Measurements from ENCODE around the gene ZNF367.

ZNF367 gene

DNA sequence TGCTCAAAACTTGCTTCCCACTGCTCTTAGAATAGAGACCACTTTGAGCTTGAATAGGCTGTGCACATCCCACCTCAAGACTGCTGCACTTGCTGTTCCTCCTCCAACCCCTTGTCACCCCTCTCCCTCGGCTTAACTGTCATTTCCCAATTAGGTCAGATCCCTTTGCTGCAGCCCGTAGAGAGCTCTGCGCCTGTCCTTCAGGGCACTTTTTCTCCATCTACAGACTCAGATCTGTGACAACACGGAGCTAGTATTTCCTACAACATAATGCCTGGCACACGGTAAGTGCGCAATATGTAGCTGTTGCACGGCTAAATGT lies 31.3 kb upstream of the ZNF367 start:
- Mint-ChIP-seq H3K27me3 (no peaks in the 10 kb centered on the region), H3K27ac (no peak overlapping the region), H3K36me3 (no peaks in the 10 kb centered on the region), H3K4me1 (peaks cover 10% of the 10 kb centered on the region), H3K9me3 (no peaks in the 10 kb centered on the region), H3K4me3 (peak overlapping the region; percentile 83)
- DNase-seq (ENCODE audit: low spot score in 2 of 2), result no peak
- ATAC-seq (ENCODE audit: low read depth), result peak; percentile 7

DNA sequence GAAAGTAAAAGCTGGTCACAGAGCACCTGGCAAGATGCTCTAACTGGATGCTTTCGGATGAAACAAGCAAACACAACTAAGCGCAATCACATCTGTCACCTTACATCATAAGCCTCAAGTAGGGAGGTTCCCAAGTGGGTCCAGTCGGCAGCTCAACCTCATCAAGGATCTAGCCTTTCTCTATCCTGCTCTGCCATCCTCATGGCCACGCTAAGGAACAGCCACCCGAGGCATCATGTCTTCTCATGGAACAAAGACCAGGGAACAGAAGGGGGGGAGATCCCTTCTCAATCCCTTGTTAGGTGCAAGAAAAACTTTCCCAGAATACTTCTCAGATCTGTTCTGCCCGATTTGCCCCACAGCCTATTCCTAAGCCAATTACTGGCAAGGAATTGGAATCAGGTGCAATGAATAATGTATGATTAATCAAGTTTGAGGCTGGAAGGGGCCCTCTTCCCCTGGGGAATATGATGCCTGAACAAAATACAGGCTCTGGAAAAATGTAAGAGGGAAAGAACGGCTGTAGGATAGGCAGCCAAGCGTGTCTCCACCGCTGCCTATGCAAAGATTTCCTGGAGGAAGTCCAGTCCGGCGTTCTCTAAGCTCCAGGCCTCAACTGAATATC lies 30.5 kb upstream of the ZNF367 start:
- DNase-seq (ENCODE audit: low spot score in 2 of 2) (no peak), ATAC-seq (ENCODE audit: low read depth) (no peak)
- H3K27ac Mint-ChIP-seq, result no peak overlapping the region
- H3K4me1 Mint-ChIP-seq, result peaks cover 9% of the 10 kb centered on the region
- no peaks in the 10 kb centered on the region for H3K9me3 Mint-ChIP-seq
- H3K36me3 Mint-ChIP-seq, result no peaks in the 10 kb centered on the region
- H3K27me3 Mint-ChIP-seq, result no peaks in the 10 kb centered on the region
- H3K4me3 Mint-ChIP-seq, result no peak overlapping the region

DNA sequence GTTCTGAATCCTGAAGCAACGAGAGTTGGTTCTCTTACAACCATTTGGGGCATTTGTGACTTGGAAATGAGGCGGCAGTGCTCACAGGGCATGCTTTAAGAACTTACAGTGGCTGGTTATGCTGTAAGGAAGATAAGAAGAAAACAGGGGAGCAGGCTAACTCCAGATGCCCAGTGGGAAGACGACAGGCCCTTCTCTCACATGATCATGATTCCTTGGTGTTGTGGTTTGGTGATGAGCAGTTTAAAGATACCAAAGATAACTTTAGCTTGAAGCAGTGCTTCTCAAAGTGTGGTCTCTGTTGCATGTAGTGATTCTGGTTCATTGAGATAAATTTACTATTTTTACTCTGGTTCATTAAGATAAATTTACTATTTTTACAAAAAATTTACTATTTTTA lies 29.2 kb upstream of the ZNF367 start:
- ATAC-seq (ENCODE audit: low read depth) (no peak), DNase-seq (ENCODE audit: low spot score in 2 of 2) (no peak)
- no peak overlapping the region for H3K27ac Mint-ChIP-seq
- H3K36me3 Mint-ChIP-seq, result no peaks in the 10 kb centered on the region
- H3K4me3 Mint-ChIP-seq, result no peak overlapping the region
- H3K9me3 Mint-ChIP-seq, result no peaks in the 10 kb centered on the region
- H3K4me1 Mint-ChIP-seq, result peaks cover 8% of the 10 kb centered on the region
- H3K27me3 Mint-ChIP-seq, result no peaks in the 10 kb centered on the region

DNA sequence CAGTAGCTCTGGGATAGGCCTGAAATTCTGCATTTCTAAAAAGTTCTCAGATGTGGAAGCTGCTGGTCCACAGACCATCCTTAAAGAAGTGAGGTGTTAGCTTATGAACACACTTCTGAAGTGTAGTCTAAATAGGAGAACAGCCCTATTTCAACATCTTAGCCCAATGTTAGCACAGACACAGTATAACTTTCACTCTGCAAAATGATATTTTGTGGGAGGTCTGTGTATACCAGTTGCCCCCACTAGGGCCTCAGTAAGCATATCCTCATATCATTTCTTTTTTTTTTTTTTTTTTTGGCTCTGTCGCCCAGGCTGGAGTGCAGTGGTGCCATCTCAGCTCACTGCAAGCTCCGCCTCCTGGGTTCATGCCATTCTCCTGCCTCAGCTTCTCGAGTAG lies 24.3 kb upstream of the ZNF367 start:
- DNase-seq (ENCODE audit: low spot score in 2 of 2) (no peak), ATAC-seq (ENCODE audit: low read depth) (peak; percentile 72)
- Mint-ChIP-seq H3K4me1 (no peaks in the 10 kb centered on the region), H3K4me3 (no peak overlapping the region), H3K9me3 (no peaks in the 10 kb centered on the region), H3K27ac (no peak overlapping the region), H3K36me3 (no peaks in the 10 kb centered on the region), H3K27me3 (no peaks in the 10 kb centered on the region)

DNA sequence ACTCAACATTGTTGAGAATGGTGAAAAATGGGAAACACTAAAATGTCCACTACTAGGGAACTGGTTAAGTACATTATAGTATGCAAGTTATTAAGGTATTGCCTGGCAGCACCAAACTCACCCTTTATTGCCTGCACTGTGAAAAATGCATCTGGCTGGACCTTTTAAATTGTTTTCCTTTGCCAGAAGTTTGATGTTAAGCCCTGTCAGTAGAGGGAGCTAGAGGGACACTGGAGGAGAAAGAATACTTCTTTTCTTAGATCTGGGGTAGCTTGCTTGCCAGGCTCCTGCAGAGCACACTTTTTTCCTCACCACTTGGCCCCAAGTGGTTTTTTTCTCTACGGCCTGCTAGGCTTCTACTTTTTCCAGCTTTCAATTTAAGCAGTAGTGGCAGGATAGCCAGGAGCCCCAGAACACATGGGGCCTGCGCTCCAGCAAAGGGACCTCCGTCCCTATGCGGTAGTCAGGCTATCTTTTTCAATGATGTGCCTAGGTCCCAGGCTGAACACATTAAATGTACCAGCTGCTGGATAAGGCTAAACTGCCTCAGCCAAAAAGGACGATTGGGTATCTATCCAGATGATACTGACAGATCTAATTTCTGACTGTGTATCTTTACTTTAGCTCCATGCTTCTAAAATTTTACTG lies 23.8 kb upstream of the ZNF367 start:
- peak in 1 of 2 donors; percentile 12 for DNase-seq (ENCODE audit: low spot score in 2 of 2)
- no peaks in the 10 kb centered on the region for H3K4me1 Mint-ChIP-seq
- no peak overlapping the region for H3K4me3 Mint-ChIP-seq
- H3K27me3 Mint-ChIP-seq, result no peaks in the 10 kb centered on the region
- no peak overlapping the region for H3K27ac Mint-ChIP-seq
- no peaks in the 10 kb centered on the region for H3K36me3 Mint-ChIP-seq
- no peak for ATAC-seq (ENCODE audit: low read depth)
- no peaks in the 10 kb centered on the region for H3K9me3 Mint-ChIP-seq

DNA sequence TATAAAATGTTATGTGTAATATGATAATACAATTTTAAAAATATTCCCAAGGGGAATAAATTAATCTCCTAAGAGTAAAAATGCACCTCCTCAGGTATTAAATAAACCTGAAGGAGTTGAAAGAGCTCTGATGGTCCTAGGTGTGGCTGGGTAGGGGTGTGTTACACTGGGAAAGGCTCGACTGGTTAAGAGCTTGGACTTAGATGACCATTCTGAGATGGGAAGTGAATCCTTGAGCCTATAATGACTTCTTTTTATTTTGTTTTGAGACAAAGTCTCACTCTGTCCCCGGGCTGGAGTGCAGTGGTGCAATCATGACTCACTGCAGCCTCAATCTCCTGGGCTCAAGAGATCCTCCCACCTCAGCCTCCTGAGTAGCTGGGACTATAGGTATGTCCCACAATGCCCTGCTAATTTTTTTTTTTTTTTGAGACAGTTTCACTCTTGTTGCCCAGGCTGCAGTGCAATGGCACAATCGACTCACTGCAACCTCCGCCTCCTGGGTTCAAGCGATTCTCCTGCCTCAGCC lies 22.6 kb upstream of the ZNF367 start:
- H3K4me3 Mint-ChIP-seq, result no peak overlapping the region
- no peaks in the 10 kb centered on the region for H3K27me3 Mint-ChIP-seq
- H3K4me1 Mint-ChIP-seq, result no peaks in the 10 kb centered on the region
- H3K27ac Mint-ChIP-seq, result no peak overlapping the region
- DNase-seq (ENCODE audit: low spot score in 2 of 2), result no peak
- H3K36me3 Mint-ChIP-seq, result no peaks in the 10 kb centered on the region
- no peaks in the 10 kb centered on the region for H3K9me3 Mint-ChIP-seq
- ATAC-seq (ENCODE audit: low read depth), result no peak

DNA sequence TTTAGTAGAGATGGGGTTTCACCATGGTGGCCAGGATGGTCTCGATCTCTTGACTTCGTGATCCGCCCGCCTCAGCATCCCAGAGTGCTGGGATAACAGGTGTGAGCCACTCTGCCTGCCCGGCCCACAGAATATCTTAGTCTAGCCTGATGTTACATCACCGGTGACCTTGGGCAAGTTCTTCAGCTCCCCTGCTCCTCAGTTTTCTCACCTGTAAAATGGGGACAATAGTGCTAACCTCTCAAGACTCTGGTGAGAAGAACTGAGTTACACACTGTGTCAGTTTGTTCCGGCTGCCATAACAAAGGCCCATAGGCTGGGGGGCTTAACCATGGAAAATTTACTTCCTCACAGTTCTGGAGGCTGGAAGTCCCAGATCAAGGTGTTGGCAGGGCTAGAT lies 19.3 kb upstream of the ZNF367 start:
- ATAC-seq (ENCODE audit: low read depth) (no peak), DNase-seq (ENCODE audit: low spot score in 2 of 2) (no peak)
- Mint-ChIP-seq H3K9me3 (no peaks in the 10 kb centered on the region), H3K4me1 (no peaks in the 10 kb centered on the region), H3K27ac (no peak overlapping the region), H3K36me3 (no peaks in the 10 kb centered on the region), H3K27me3 (no peaks in the 10 kb centered on the region), H3K4me3 (no peak overlapping the region)

DNA sequence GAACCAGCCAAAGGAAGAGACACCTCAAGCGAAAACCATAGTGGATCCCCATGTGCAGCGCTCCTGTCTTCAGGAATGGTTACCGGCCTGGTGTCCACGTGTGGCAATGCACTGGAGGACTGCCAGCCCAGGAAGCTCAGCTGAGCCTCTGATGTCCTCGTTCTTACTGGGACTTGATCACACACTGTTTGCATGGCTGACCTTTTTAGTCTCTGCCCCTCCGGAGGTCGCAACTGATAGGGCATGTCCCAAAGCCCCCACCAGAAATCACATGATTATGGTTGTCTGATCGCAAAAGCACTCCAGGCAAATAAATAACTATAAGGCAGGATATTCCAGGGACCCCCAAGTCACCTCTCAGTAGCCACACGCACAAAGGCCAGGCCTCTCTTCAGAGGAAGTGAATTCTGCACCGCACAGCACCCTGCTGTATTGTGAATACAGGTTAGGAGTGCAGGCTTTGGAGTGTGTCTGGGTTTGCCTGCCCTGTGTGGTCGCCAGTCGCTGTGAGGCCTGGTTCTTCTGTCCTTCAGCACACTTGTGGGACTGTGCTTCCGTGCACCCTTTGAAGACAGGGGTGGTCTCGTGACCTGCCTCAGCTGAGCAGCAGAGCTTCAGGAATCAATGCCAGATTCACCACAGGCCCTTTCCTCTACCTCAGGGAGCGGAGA lies 18.4 kb upstream of the ZNF367 start:
- Mint-ChIP-seq H3K4me3 (no peak overlapping the region), H3K27ac (no peak overlapping the region), H3K36me3 (no peaks in the 10 kb centered on the region), H3K9me3 (no peaks in the 10 kb centered on the region), H3K27me3 (no peaks in the 10 kb centered on the region), H3K4me1 (no peaks in the 10 kb centered on the region)
- ATAC-seq (ENCODE audit: low read depth), result no peak
- DNase-seq (ENCODE audit: low spot score in 2 of 2), result no peak

DNA sequence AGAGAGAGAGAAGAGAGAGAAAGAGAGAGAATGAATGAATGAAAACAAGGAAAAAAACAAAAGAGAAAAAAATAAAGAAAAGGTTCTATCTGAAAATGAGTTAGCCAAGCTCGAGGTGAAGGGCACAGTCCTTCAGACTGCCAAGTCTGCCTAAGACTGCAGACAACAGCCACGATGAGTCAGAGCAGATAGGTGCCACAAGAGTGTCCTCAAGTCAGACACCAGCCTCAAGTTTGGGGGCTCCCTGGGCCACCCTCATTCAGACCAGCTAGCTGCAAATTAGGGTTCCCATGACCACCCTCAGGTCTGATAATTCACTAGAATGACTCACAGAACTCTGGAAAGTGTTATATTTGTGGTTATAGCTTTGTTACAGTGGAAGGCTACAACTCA lies 17.9 kb upstream of the ZNF367 start:
- ATAC-seq (ENCODE audit: low read depth), result no peak
- no peak overlapping the region for H3K4me3 Mint-ChIP-seq
- DNase-seq (ENCODE audit: low spot score in 2 of 2), result no peak

DNA sequence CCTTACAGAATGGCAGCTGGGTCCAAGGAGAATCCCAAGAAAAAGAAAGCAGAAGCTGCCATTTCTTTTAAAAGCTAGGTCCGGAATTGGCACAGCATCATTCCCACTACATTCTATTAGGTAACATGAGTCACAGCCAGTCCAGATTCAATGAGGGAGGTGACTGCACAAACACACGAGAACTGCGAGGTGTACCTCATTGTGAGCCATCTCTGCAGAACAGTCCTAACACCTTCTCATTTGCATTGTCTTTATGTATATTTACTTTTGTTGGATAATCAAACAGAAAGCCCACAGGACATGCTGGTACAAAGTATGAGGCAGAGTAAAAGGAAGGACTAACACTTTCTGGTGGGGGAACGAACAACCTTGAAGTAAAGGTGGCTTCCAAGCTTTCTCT lies 17.2 kb upstream of the ZNF367 start:
- no peaks in the 10 kb centered on the region for H3K9me3 Mint-ChIP-seq

More for the DNA sequence above, 17.9 kb upstream of the ZNF367 start:
- no peaks in the 10 kb centered on the region for H3K27me3 Mint-ChIP-seq
- H3K9me3 Mint-ChIP-seq, result no peaks in the 10 kb centered on the region
- no peaks in the 10 kb centered on the region for H3K4me1 Mint-ChIP-seq
- no peaks in the 10 kb centered on the region for H3K36me3 Mint-ChIP-seq
- H3K27ac Mint-ChIP-seq, result no peak overlapping the region

DNA sequence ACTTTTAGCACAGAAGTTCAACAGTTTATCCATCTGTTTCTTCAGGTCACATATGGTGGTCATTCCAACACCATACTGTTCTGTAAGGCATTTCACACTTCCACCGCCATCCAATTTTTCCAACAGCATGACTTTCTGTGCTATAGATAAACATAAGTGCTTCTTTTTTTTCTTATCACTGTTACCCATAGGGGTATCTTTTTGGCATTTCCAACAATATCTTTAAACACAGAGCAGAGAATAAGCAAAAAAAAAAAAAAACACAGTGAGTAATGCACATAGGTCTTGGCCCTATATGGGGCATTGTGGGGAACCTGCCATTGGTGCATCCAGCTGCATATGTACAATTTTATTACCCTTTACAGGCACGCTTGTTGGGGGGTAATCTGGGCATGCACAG lies 12.2 kb upstream of the ZNF367 start:
- no peaks in the 10 kb centered on the region for H3K9me3 Mint-ChIP-seq
- no peaks in the 10 kb centered on the region for H3K36me3 Mint-ChIP-seq
- no peaks in the 10 kb centered on the region for H3K4me1 Mint-ChIP-seq
- no peak overlapping the region for H3K4me3 Mint-ChIP-seq
- no peak for ATAC-seq (ENCODE audit: low read depth)
- H3K27me3 Mint-ChIP-seq, result no peaks in the 10 kb centered on the region
- no peak for DNase-seq (ENCODE audit: low spot score in 2 of 2)
- H3K27ac Mint-ChIP-seq, result no peak overlapping the region

More for the DNA sequence above, 17.2 kb upstream of the ZNF367 start:
- no peaks in the 10 kb centered on the region for H3K27me3 Mint-ChIP-seq
- H3K36me3 Mint-ChIP-seq, result no peaks in the 10 kb centered on the region
- no peak for ATAC-seq (ENCODE audit: low read depth)
- no peaks in the 10 kb centered on the region for H3K4me1 Mint-ChIP-seq
- H3K27ac Mint-ChIP-seq, result no peak overlapping the region
- DNase-seq (ENCODE audit: low spot score in 2 of 2), result no peak
- no peak overlapping the region for H3K4me3 Mint-ChIP-seq

DNA sequence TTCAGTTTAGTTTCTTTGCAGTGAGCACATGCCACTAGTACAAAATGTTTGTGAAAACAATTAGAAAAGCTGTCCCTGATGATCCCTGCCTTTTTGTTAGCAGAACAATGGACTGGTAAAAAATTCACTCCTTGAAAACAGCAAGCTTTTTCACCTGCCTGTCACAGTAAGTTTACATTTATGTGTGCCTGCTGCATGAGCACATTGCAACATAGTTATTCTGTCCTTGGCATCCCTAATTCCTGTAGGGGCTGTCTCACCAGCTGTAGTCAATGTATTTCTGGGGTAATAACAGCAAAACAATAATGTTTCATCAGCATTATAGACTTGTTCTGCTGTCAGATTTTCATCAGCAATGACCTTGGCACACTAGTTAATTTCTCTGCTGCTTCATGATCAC lies 11.6 kb upstream of the ZNF367 start:
- no peaks in the 10 kb centered on the region for H3K27me3 Mint-ChIP-seq
- no peaks in the 10 kb centered on the region for H3K9me3 Mint-ChIP-seq
- DNase-seq (ENCODE audit: low spot score in 2 of 2), result no peak
- ATAC-seq (ENCODE audit: low read depth), result no peak
- H3K4me1 Mint-ChIP-seq, result no peaks in the 10 kb centered on the region
- H3K27ac Mint-ChIP-seq, result no peak overlapping the region
- no peaks in the 10 kb centered on the region for H3K36me3 Mint-ChIP-seq
- no peak overlapping the region for H3K4me3 Mint-ChIP-seq

DNA sequence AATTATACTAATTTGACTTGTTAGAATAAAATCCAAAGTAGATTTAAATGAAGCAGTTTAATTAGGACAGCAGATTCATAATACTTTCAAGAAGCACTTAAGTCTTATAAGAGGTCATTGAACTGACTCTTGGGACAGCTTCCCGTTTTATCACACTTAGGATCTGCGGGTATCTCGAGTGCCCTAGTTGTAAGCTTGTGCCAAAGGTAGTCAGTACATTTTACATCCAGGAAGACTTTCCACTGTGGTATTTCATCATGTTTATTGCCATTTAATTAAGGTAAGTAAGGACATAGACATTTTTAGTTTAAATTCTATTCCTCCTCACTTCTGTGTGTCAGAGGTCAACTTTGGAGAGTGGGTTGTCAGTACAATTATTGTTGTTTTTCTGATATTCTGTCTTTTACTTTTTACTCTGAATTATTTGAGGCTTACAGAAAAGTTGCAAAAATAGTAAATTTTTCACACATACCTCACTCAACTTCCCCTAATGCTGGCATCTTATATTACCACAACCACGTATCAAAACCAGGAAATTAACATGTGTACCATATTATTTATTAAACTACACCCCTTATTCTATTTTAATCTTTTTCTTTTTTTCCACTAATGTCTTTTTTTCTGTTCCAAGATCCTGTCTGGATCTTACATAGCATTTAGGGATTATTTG lies 7.5 kb upstream of the ZNF367 start:
- no peaks in the 10 kb centered on the region for H3K27me3 Mint-ChIP-seq
- DNase-seq (ENCODE audit: low spot score in 2 of 2) (no peak), ATAC-seq (ENCODE audit: low read depth) (no peak)
- H3K27ac Mint-ChIP-seq, result no peak overlapping the region
- no peaks in the 10 kb centered on the region for H3K36me3 Mint-ChIP-seq
- H3K4me1 Mint-ChIP-seq, result peaks cover 2% of the 10 kb centered on the region
- H3K9me3 Mint-ChIP-seq, result no peaks in the 10 kb centered on the region
- no peak overlapping the region for H3K4me3 Mint-ChIP-seq

DNA sequence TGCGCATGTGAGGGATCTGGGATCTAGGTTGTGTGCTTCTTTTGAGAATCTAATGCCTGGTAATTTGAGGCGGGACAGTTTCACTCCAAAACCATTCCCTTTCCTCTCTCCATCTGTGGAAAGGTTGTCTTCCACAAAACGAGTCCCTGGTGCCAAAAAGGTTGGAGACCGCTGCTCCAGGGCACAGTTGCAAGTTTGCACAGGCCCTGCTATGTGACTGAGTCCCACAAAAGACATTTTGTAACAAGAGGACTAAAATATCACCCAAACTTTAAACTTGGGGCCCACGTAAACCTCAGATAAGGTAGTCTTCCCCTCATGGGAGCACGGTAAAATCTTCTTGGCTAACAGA lies 5.8 kb upstream of the ZNF367 start:
- no peak overlapping the region for H3K27ac Mint-ChIP-seq

More for the DNA sequence above, 5.8 kb upstream of the ZNF367 start:
- Mint-ChIP-seq H3K4me1 (peaks cover 11% of the 10 kb centered on the region), H3K27me3 (no peaks in the 10 kb centered on the region), H3K4me3 (no peak overlapping the region), H3K9me3 (no peaks in the 10 kb centered on the region), H3K36me3 (no peaks in the 10 kb centered on the region)
- ATAC-seq (ENCODE audit: low read depth) (no peak), DNase-seq (ENCODE audit: low spot score in 2 of 2) (no peak)
